A549 treated with GW870086 at 1 μM for 4 hours (cell line): ENCODE data around the gene TBC1D3B. TPM values are rescaled to one million over a fixed set of nuclear protein-coding genes. Genes with fewer than 3 reads are reported as not detected.

Source experiments
- total RNA-seq: library from RNA; stranded (reverse); fragments of 200-300 nt; extraction: Qiagen RNA extraction; gene quantifications from 5 replicates; pipeline ENCODE4 v1.2.3, GENCODE V29; 2022; ENCODE audit warnings: low read depth

Gene TBC1D3B
- total RNA-seq, result 2.4 to 3.3 TPM (median 3.0 TPM) in 5 replicates

DNA sequence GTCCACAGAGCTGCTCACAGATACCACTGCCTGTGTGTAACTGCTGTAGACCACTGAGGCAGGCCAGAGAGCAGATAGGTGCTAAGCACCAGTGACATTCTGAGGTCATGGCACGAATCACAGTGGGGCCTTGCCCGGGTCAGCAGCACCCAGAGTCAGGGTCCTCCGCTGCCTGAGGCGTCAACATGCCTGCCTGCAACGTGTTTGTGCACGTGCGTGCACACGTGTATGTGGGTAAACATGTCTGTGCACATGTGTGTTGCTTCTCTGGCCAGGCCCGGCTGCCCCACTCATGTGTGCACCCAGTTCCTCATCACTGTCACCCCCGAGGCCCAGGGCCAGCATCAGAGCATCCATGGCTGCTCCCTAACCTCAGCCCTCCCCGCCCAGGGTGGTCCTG, at the start of gene TBC1D3B:
TSS of gene TBC1D3B (minus strand) at position 101 of the 400 bp plus-strand sequence. CDS start 1,586 bp downstream, outside the sequence.

DNA sequence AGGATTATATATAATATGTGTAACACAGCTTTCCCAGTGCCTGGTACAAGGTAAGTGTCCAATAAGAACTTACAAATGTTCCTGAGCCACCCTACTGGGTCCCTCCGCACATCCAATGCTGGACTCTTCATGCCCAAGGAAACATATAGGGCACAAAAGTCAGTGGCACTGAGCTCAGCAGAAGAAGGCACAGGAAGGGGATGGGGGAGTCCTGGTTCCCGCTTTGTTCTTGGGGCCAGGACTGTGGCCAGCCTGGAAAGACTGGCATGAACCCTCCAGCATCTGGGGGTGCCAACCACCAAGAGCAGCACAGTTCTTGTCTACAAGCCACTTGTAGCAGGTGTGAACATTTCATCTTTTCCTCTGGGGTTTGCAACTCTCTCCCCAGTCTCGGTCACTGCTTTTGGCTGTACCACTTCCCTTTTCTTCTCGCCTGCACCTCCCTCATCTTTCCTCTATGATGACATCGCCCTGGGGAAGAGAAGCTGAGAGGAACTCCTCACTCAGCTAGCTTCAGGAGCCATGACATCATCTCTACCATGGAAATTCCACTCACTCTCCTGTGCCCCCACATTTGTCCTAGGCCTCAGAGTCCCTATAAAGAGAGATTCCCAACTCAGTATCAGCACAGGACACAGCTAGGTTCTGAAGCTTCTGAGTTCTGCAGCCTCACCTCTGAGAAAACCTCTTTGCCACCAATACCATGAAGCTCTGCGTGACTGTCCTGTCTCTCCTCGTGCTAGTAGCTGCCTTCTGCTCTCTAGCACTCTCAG, 34.2 kb upstream of the TBC1D3B start, which contains the start of gene CCL4L2:
TSS of gene CCL4L2 (plus strand) at position 625 of the 773 bp plus-strand sequence.

Other genes starting within 250 kb of the TBC1D3B start
- gene RDM1, start 245.9 kb downstream of the TBC1D3B start, total RNA-seq, result 2.6 to 3.6 TPM (median 2.9 TPM) in 5 replicates
- gene LYZL6, start 232.9 kb downstream of the TBC1D3B start, total RNA-seq, result not detected in 5 replicates
- not detected in 5 replicates for gene CCL16, start 195.1 kb downstream of the TBC1D3B start, total RNA-seq
- gene CCL14, start 189.9 kb downstream of the TBC1D3B start, total RNA-seq, result not detected in 5 replicates
- gene CCL15, start 175.1 kb downstream of the TBC1D3B start, total RNA-seq, result not detected in 5 replicates
- gene CCL23, start 158.7 kb downstream of the TBC1D3B start, total RNA-seq, result not detected in 5 replicates
- gene CCL18, start 112.4 kb downstream of the TBC1D3B start, total RNA-seq, result 0.19 TPM in 1 of 5 replicates, not detected in the others
- not detected in 5 replicates for gene CCL3, start 86.5 kb downstream of the TBC1D3B start, total RNA-seq
- 0.15 TPM in 1 of 5 replicates, not detected in the others for gene CCL4, start 72.8 kb downstream of the TBC1D3B start, total RNA-seq
- gene CCL3L1, start 20.1 kb upstream of the TBC1D3B start, total RNA-seq, result not detected in 5 replicates
- not detected in 5 replicates for gene CCL4L2, start 34.4 kb upstream of the TBC1D3B start, total RNA-seq
- gene TBC1D3I, start 87.9 kb upstream of the TBC1D3B start, total RNA-seq, result 0.21 to 0.45 TPM (median 0.33 TPM) in 4 of 5 replicates, not detected in the other
- not detected in 5 replicates for gene TBC1D3G, start 147.2 kb upstream of the TBC1D3B start, total RNA-seq
- gene TBC1D3H, start 211.8 kb upstream of the TBC1D3B start, total RNA-seq, result not detected in 5 replicates